GM12872 (cell line): ENCODE data around the gene FOXO1.

Experiments used
- TF ChIP-seq, protein P1 (sequence below): IDR thresholded peaks from 3 replicates; pipeline ENCODE4 v1.5.1; 2011; ENCODE audit warnings: low read depth, mild to moderate bottlenecking, low read length, moderate library complexity; ENCODE audit not compliant: insufficient read depth

The FOXO1 gene

DNA sequence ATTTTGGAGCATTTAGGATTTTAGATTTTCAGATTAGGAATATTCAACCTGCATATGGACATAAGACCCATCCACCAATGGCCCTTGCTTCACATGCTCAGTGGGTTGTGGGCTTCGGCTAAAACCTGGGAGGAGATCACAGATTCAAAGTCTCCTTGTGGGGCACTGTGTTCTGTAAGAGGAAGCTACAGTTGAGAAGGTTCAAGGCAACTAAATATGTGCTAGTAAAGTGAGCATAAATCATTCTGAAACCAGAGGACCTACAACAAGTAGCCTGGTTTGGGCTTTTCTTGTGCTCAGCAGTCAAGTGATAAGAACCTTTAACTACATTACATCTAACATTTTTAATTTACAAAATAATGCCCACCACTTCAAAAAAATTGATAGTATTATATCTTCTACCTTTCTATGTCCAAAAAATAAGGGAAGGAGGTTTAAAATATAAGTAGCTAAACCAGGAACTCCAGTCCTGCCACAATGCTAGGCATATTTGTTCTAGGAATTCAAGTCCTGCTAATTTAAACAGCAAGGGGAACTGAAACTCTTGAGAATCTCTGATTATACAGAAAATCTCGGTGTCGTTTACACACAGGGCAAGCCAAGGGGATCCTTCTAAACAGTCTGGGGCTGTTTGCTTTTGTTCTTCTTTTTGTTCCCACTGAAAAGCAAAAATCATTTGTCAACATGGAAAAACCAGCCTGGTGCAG lies 36.6 kb downstream of the FOXO1 start:
- TF ChIP-seq, protein P1, sequence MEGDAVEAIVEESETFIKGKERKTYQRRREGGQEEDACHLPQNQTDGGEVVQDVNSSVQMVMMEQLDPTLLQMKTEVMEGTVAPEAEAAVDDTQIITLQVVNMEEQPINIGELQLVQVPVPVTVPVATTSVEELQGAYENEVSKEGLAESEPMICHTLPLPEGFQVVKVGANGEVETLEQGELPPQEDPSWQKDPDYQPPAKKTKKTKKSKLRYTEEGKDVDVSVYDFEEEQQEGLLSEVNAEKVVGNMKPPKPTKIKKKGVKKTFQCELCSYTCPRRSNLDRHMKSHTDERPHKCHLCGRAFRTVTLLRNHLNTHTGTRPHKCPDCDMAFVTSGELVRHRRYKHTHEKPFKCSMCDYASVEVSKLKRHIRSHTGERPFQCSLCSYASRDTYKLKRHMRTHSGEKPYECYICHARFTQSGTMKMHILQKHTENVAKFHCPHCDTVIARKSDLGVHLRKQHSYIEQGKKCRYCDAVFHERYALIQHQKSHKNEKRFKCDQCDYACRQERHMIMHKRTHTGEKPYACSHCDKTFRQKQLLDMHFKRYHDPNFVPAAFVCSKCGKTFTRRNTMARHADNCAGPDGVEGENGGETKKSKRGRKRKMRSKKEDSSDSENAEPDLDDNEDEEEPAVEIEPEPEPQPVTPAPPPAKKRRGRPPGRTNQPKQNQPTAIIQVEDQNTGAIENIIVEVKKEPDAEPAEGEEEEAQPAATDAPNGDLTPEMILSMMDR = no peak

GRCh38 chr13:40626977-40627376 lies 39.5 kb downstream of the FOXO1 start:
- TF ChIP-seq, protein P1 = no peak

GRCh38 chr13:40626561-40626960 lies 39.9 kb downstream of the FOXO1 start:
- TF ChIP-seq, protein P1 = no peak

DNA sequence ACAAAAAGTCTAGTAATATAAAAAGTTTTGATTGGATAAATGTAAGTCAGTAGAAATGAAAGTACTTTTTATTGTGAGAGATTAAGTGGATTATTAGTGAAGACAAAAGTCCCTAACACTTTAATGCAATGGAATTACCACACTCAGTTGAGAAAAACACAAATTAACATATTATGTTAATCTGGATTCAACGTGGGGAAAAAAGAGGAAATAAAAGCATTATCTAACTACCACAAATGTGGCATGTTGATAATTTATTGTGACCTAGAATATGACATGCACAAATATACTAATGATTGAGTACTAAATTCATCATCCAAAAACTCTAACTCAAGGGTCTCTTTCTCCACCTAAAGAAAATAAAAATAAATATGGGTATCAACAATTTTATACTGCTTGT lies 41.5 kb downstream of the FOXO1 start:
- TF ChIP-seq, protein P1 = no peak

DNA sequence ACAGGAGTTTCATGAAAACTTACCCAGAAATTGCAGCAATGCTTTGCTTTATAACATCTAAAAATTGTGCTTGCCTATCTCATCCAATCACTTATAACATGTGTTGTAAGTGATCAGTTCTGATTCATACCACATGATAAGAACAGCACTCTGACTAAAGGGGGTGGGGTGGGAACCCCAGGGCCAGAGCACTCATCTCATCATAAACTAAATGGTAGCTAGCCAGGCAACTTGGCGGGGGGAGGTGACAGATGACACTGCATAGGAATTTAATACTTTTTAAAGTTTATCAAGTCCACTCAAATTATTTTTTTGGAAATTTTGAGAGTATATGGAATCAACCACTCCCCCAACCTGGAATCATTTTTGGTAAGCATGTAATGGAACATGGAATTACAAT lies 42.1 kb downstream of the FOXO1 start:
- TF ChIP-seq, protein P1 = no peak

GRCh38 chr13:40622761-40623160 lies 43.7 kb downstream of the FOXO1 start:
- TF ChIP-seq, protein P1 = no peak

DNA sequence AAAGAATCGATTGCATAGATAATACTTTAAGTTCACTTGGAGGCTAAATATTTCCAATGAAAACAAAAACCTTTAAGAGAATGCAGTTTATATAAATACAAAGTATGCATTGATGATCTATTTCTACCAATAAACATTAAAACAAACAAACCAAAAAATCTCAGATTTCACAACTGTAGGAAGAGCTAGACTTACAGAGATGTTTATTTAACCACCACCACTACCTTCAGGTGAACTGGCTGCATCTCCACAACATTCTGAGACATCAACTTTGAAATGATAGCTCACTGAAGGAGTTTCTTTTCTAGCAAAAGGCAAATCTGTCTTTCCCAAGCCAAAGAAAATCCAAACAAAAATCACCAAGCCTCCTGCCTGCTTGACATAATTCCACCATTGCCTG lies 44.2 kb downstream of the FOXO1 start:
- TF ChIP-seq, protein P1 = no peak
